HepG2 (cell line): ENCODE data around the gene NEAT1. TPM values are rescaled to one million over a fixed set of nuclear protein-coding genes. Genes with fewer than 3 reads are reported as not detected.

Experiments used
- ADNP ChIP-seq: sonication (generic); formaldehyde crosslinking; IDR thresholded peaks from 2 replicates; pipeline ENCODE4 v1.4.0; 2020; ENCODE audit warnings: missing genetic modification reagents
- ARNTL ChIP-seq: sonication (generic); formaldehyde crosslinking; IDR thresholded peaks from 2 replicates; pipeline ENCODE4 v1.4.0; 2020; ENCODE audit warnings: mild to moderate bottlenecking, missing genetic modification reagents
- BATF2 ChIP-seq: sonication (generic); formaldehyde crosslinking; IDR thresholded peaks from 2 replicates; pipeline ENCODE4 v1.8.0; 2022; ENCODE audit warnings: mild to moderate bottlenecking, missing genetic modification reagents, moderate library complexity
- CC2D1A ChIP-seq: sonication (generic); formaldehyde crosslinking; IDR thresholded peaks from 2 replicates; pipeline ENCODE4 v1.8.1; 2023; ENCODE audit warnings: mild to moderate bottlenecking, missing genetic modification reagents
- CERS6 ChIP-seq: sonication (generic); formaldehyde crosslinking; IDR thresholded peaks from 2 replicates; pipeline ENCODE4 v1.5.0; 2020; ENCODE audit warnings: missing genetic modification reagents
- FOXO1 ChIP-seq: sonication (generic); formaldehyde crosslinking; IDR thresholded peaks from 2 replicates; pipeline ENCODE4 v1.4.0; 2020; ENCODE audit warnings: missing genetic modification reagents
- GMEB1 ChIP-seq: sonication (generic); formaldehyde crosslinking; IDR thresholded peaks from 2 replicates; pipeline ENCODE4 v1.5.1; 2020; ENCODE audit warnings: missing genetic modification reagents, mild to moderate bottlenecking, borderline replicate concordance
- HNRNPH1 ChIP-seq: fragments of 200-400 bp; formaldehyde crosslinking; optimal IDR thresholded peaks from 2 replicates; pipeline ENCODE3; 2017; ENCODE audit warnings: mild to moderate bottlenecking, low read depth, low read length
- HOXA7 ChIP-seq: sonication (generic); formaldehyde crosslinking; IDR thresholded peaks from 2 replicates; pipeline ENCODE4 v1.8.1; 2022; ENCODE audit warnings: mild to moderate bottlenecking, missing genetic modification reagents, moderate library complexity
- KLF15 ChIP-seq: sonication (generic); formaldehyde crosslinking; IDR thresholded peaks from 2 replicates; pipeline ENCODE4 v1.8.1; 2023; ENCODE audit warnings: borderline replicate concordance, mild to moderate bottlenecking, inconsistent platforms, missing genetic modification reagents, mixed read lengths
- MIER3 ChIP-seq: IDR thresholded peaks from 2 replicates; pipeline ENCODE4 v1.6.1; 2016; ENCODE audit warnings: missing compliant biosample characterization, borderline replicate concordance
- NCOA1 ChIP-seq: sonication (generic); formaldehyde crosslinking; IDR thresholded peaks from 2 replicates; pipeline ENCODE4 v1.9.0; 2021; ENCODE audit warnings: missing genetic modification reagents
- RBFOX2 ChIP-seq: fragments of 200-400 bp; formaldehyde crosslinking; IDR thresholded peaks from 2 replicates; pipeline ENCODE4 v1.6.1; 2017; ENCODE audit warnings: low read depth, mild to moderate bottlenecking, low read length
- REPIN1 ChIP-seq: sonication (generic); formaldehyde crosslinking; IDR thresholded peaks from 2 replicates; pipeline ENCODE4 v1.8.0; 2022; ENCODE audit warnings: missing genetic modification reagents, low read depth, mild to moderate bottlenecking, borderline replicate concordance
- ZFAT ChIP-seq: sonication (generic); formaldehyde crosslinking; conservative IDR thresholded peaks from 2 replicates; pipeline ENCODE4 v1.8.1; 2023; ENCODE audit warnings: missing genetic modification reagents, inconsistent platforms
- ZFP1 ChIP-seq: IDR thresholded peaks from 2 replicates; pipeline ENCODE4 v1.6.1; 2016
- ZNF12 ChIP-seq: sonication (generic); formaldehyde crosslinking; IDR thresholded peaks from 2 replicates; pipeline ENCODE4 v1.5.0; 2020; ENCODE audit warnings: missing genetic modification reagents
- ZNF253 ChIP-seq: sonication (generic); formaldehyde crosslinking; IDR thresholded peaks from 2 replicates; pipeline ENCODE4 v1.8.0; 2022; ENCODE audit warnings: mild to moderate bottlenecking, missing genetic modification reagents, borderline replicate concordance
- ZNF430 ChIP-seq: sonication (generic); formaldehyde crosslinking; IDR thresholded peaks from 2 replicates; pipeline ENCODE4 v1.9.0; 2021; ENCODE audit warnings: mild to moderate bottlenecking, missing genetic modification reagents
- ZNF44 ChIP-seq: sonication (generic); formaldehyde crosslinking; IDR thresholded peaks from 2 replicates; pipeline ENCODE4 v1.5.1; 2020; ENCODE audit warnings: mild to moderate bottlenecking, missing genetic modification reagents
- ZNF546 ChIP-seq: sonication (generic); formaldehyde crosslinking; conservative IDR thresholded peaks from 2 replicates; pipeline ENCODE4 v1.8.1; 2023; ENCODE audit warnings: mild to moderate bottlenecking, missing genetic modification reagents
- ZNF564 ChIP-seq: sonication (generic); formaldehyde crosslinking; IDR thresholded peaks from 2 replicates; pipeline ENCODE4 v1.8.1; 2023; ENCODE audit warnings: mild to moderate bottlenecking, missing genetic modification reagents
- polyA plus RNA-seq, 8 experiments: library from polyadenylated mRNA; depleted of rRNA in 3 of 8; stranded (reverse) in 7 of 8; unstranded in 1 of 8; fragments of >200 nt; fragmentation: Illumina TruSeq in 4 of 8; extraction: Trizol in 4 of 8; gene quantifications; 2 replicates each; pipeline versions ENCODE4 v1.2.1 to v1.2.3, GENCODE V29; 2011 to 2016; ENCODE audit warnings: low read depth in 4 of 8, missing spikeins in 1 of 8, mixed read lengths in 1 of 8; ENCODE audit not compliant: insufficient read depth in 1 of 8
- total RNA-seq, 5 experiments: library from RNA; depleted of rRNA; stranded (reverse); fragments of >200 nt; fragmentation: Illumina TruSeq; extraction: Trizol; gene quantifications; 2 replicates each; pipeline ENCODE4 v1.2.3, GENCODE V29; 2016; ENCODE audit warnings: low read depth in 1 of 5
- TF ChIP-seq, protein P1 (sequence below): sonication (generic); formaldehyde crosslinking; IDR thresholded peaks from 2 replicates; pipeline ENCODE4 v1.4.0; 2020; ENCODE audit warnings: missing genetic modification reagents
- TF ChIP-seq, protein P2 (sequence below): sonication (generic); formaldehyde crosslinking; IDR thresholded peaks from 2 replicates; pipeline ENCODE4 v1.4.0; 2020; ENCODE audit warnings: missing genetic modification reagents, low read depth, mild to moderate bottlenecking, borderline replicate concordance

NEAT1 gene
- total and polyA plus RNA-seq, 2 of the 13 experiments (the other 11 are each of a cell fraction or from before 2014, with no cell fraction given) = 20.5 to 41.2 TPM

DNA sequence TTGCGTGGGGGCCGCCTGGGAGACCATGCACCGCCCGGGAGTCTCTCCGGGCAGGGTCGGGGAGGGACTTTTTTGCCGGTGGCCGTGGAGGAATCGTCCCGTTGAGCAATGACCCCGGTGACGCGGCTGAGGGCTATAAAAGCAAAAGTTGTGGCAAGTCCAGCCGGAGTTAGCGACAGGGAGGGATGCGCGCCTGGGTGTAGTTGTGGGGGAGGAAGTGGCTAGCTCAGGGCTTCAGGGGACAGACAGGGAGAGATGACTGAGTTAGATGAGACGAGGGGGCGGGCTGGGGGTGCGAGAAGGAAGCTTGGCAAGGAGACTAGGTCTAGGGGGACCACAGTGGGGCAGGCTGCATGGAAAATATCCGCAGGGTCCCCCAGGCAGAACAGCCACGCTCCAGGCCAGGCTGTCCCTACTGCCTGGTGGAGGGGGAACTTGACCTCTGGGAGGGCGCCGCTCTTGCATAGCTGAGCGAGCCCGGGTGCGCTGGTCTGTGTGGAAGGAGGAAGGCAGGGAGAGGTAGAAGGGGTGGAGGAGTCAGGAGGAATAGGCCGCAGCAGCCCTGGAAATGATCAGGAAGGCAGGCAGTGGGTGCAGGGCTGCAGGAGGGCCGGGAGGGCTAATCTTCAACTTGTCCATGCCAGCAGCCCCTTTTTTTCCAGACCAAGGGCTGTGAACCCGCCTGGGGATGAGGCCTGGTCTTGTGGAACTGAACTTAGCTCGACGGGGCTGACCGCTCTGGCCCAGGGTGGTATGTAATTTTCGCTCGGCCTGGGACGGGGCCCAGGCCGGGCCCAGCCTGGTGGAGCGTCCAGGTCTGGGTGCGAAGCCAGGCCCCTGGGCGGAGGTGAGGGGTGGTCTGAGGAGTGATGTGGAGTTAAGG is at the start of gene NEAT1 (continued):
- TF ChIP-seq, protein P1, sequence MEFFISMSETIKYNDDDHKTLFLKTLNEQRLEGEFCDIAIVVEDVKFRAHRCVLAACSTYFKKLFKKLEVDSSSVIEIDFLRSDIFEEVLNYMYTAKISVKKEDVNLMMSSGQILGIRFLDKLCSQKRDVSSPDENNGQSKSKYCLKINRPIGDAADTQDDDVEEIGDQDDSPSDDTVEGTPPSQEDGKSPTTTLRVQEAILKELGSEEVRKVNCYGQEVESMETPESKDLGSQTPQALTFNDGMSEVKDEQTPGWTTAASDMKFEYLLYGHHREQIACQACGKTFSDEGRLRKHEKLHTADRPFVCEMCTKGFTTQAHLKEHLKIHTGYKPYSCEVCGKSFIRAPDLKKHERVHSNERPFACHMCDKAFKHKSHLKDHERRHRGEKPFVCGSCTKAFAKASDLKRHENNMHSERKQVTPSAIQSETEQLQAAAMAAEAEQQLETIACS = peak; percentile 57; the same call in 1 of the 2 replicates
- TF ChIP-seq BATF2 (0 out of 2 replicates have a peak, but pooled peaks have one; percentile 42), CC2D1A (peak; percentile 79; the same call in 1 of the 2 replicates), HOXA7 (CRISPR knock-in tag) (no peak), ADNP (CRISPR knock-in tag) (no peak), ZNF12 (peak; percentile 12; the same call in 1 of the 2 replicates), REPIN1 (peak; percentile 24; the same call in 1 of the 2 replicates), CERS6 (CRISPR knock-in tag) (peak; percentile 85), NCOA1 (CRISPR knock-in tag) (peak; percentile 50; the same call in 1 of the 2 replicates), KLF15 (CRISPR knock-in tag) (peak; percentile 54), ZFAT (CRISPR knock-in tag) (no peak), ARNTL (CRISPR knock-in tag) (peak; percentile 87), RBFOX2 (peak; percentile 99), GMEB1 (no peak), MIER3 (CRISPR knock-in tag) (peak; percentile 33; the same call in 1 of the 2 replicates), ZFP1 (CRISPR knock-in tag) (no peak), FOXO1 (CRISPR knock-in tag) (peak; percentile 43; the same call in 1 of the 2 replicates), ZNF430 (CRISPR knock-in tag) (peak; percentile 50; the same call in 1 of the 2 replicates), HNRNPH1 (peak; percentile 100), ZNF546 (CRISPR knock-in tag) (no peak; the same call in 1 of the 2 replicates), ZNF564 (CRISPR knock-in tag) (no peak; the same call in 1 of the 2 replicates), ZNF44 (peak; percentile 27; the same call in 1 of the 2 replicates), ZNF253 (peak; percentile 76; the same call in 1 of the 2 replicates)
- TF ChIP-seq, protein P2, sequence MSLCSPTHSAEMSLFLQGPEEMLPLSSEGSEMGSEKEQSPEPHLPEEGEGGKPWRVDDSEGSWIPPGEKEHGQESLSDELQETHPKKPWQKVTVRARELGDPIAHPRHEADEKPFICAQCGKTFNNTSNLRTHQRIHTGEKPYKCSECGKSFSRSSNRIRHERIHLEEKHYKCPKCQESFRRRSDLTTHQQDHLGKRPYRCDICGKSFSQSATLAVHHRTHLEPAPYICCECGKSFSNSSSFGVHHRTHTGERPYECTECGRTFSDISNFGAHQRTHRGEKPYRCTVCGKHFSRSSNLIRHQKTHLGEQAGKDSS (CRISPR knock-in tag) = 0 out of 2 replicates have a peak, but pooled peaks have one; percentile 56
